ES-I3 (cell line): ENCODE results near the gene PKD2L1.
A peak's percentile ranks its signal among the peaks of the same experiment; 100 is the strongest.

ENCODE experiments used
- H3K36me3 ChIP-seq: 2 replicates; pipeline ENCODE4 v1.6.1; 2013; ENCODE audit warnings: mild to moderate bottlenecking, low read length, control low read depth, moderate library complexity; ENCODE audit not compliant: insufficient read depth
- H3K4me1 ChIP-seq: 2 replicates; pipeline ENCODE4 v1.6.1; 2013; ENCODE audit warnings: mild to moderate bottlenecking, control low read depth, low read length; ENCODE audit not compliant: insufficient read depth
- H3K9ac ChIP-seq: 2 replicates; pipeline ENCODE4 v1.6.1; 2013; ENCODE audit warnings: low read depth, mild to moderate bottlenecking, low read length, moderate library complexity
- H3K9me3 ChIP-seq: 2 replicates; pipeline ENCODE4 v1.6.1; 2013; ENCODE audit warnings: mild to moderate bottlenecking, low read length, moderate library complexity; ENCODE audit not compliant: control insufficient read depth, insufficient read depth

The PKD2L1 gene

GRCh38 chr10:100347568-100348195 lies 17.7 kb upstream of the PKD2L1 start:
- H3K36me3 ChIP-seq = peaks cover 46% of the 10 kb centered on the region
- H3K9me3 ChIP-seq = no peaks in the 10 kb centered on the region
- H3K4me1 ChIP-seq = peaks cover 13% of the 10 kb centered on the region
- peak overlapping the region; percentile 93 for H3K9ac ChIP-seq

- H3K9ac ChIP-seq = peak within 1 kb of the TSS; percentile 93
- H3K9me3 ChIP-seq = no peaks in the 10 kb centered on the region
- peaks cover 39% of the 10 kb centered on the region for H3K36me3 ChIP-seq
- peaks cover 16% of the 10 kb centered on the region for H3K4me1 ChIP-seq
Measured at GRCh38 chr10:100346765-100347567, 16.9 kb upstream of the PKD2L1 start, which contains the start of gene SCD. SCD (plus strand) TSS chr10:100347233; CDS start chr10:100347505, 272 bp downstream.

- H3K9ac ChIP-seq = peak overlapping the region; percentile 93
- peaks cover 17% of the 10 kb centered on the region for H3K4me1 ChIP-seq
- no peaks in the 10 kb centered on the region for H3K9me3 ChIP-seq
- peaks cover 33% of the 10 kb centered on the region for H3K36me3 ChIP-seq
Measured at GRCh38 chr10:100346351-100346764, 16.3 kb upstream of the PKD2L1 start.

GRCh38 chr10:100345570-100346330 lies 15.7 kb upstream of the PKD2L1 start:
- peak overlapping the region; percentile 93 for H3K9ac ChIP-seq
- peaks cover 27% of the 10 kb centered on the region for H3K36me3 ChIP-seq
- H3K4me1 ChIP-seq = peaks cover 17% of the 10 kb centered on the region
- no peaks in the 10 kb centered on the region for H3K9me3 ChIP-seq

- H3K9ac ChIP-seq = no peak overlapping the region
- H3K4me1 ChIP-seq = peaks cover 5% of the 10 kb centered on the region
- H3K36me3 ChIP-seq = peaks cover 14% of the 10 kb centered on the region
- no peaks in the 10 kb centered on the region for H3K9me3 ChIP-seq
Measured at GRCh38 chr10:100344241-100344788, 14.3 kb upstream of the PKD2L1 start.

- no peak overlapping the region for H3K9ac ChIP-seq
- H3K36me3 ChIP-seq = no peaks in the 10 kb centered on the region
- no peaks in the 10 kb centered on the region for H3K9me3 ChIP-seq
- peaks cover 4% of the 10 kb centered on the region; the same call in 1 of the 2 replicates for H3K4me1 ChIP-seq
Measured at GRCh38 chr10:100342627-100342972, 12.6 kb upstream of the PKD2L1 start.

- H3K9ac ChIP-seq = no peak overlapping the region
- no peaks in the 10 kb centered on the region for H3K9me3 ChIP-seq
- peaks cover 4% of the 10 kb centered on the region; the same call in 1 of the 2 replicates for H3K4me1 ChIP-seq
- no peaks in the 10 kb centered on the region for H3K36me3 ChIP-seq
Measured at GRCh38 chr10:100341953-100342626, 12.1 kb upstream of the PKD2L1 start.

GRCh38 chr10:100340948-100341847 lies 11.2 kb upstream of the PKD2L1 start:
- peaks cover 4% of the 10 kb centered on the region; the same call in 1 of the 2 replicates for H3K4me1 ChIP-seq
- no peaks in the 10 kb centered on the region for H3K9me3 ChIP-seq
- no peak overlapping the region for H3K9ac ChIP-seq
- no peaks in the 10 kb centered on the region for H3K36me3 ChIP-seq

- H3K9ac ChIP-seq = no peak overlapping the region
- no peaks in the 10 kb centered on the region for H3K36me3 ChIP-seq
- H3K9me3 ChIP-seq = no peaks in the 10 kb centered on the region
- peaks cover 4% of the 10 kb centered on the region; the same call in 1 of the 2 replicates for H3K4me1 ChIP-seq
Measured at GRCh38 chr10:100339236-100339635, 9.2 kb upstream of the PKD2L1 start.

- no peak overlapping the region for H3K9ac ChIP-seq
- H3K36me3 ChIP-seq = no peaks in the 10 kb centered on the region
- peaks cover 4% of the 10 kb centered on the region; the same call in 1 of the 2 replicates for H3K4me1 ChIP-seq
- H3K9me3 ChIP-seq = no peaks in the 10 kb centered on the region
Measured at GRCh38 chr10:100338434-100339036, 8.5 kb upstream of the PKD2L1 start.

GRCh38 chr10:100334762-100335161 lies 4.7 kb upstream of the PKD2L1 start:
- Histone ChIP-seq H3K9me3 (no peaks in the 10 kb centered on the region), H3K9ac (no peak overlapping the region), H3K4me1 (no peaks in the 10 kb centered on the region), H3K36me3 (no peaks in the 10 kb centered on the region)

- Histone ChIP-seq H3K36me3 (no peaks in the 10 kb centered on the region), H3K9ac (no peak overlapping the region), H3K4me1 (no peaks in the 10 kb centered on the region), H3K9me3 (no peaks in the 10 kb centered on the region)
Measured at GRCh38 chr10:100333661-100334440, 3.8 kb upstream of the PKD2L1 start.
